ENCODE data around the gene FLCN.

FLCN gene

DNA sequence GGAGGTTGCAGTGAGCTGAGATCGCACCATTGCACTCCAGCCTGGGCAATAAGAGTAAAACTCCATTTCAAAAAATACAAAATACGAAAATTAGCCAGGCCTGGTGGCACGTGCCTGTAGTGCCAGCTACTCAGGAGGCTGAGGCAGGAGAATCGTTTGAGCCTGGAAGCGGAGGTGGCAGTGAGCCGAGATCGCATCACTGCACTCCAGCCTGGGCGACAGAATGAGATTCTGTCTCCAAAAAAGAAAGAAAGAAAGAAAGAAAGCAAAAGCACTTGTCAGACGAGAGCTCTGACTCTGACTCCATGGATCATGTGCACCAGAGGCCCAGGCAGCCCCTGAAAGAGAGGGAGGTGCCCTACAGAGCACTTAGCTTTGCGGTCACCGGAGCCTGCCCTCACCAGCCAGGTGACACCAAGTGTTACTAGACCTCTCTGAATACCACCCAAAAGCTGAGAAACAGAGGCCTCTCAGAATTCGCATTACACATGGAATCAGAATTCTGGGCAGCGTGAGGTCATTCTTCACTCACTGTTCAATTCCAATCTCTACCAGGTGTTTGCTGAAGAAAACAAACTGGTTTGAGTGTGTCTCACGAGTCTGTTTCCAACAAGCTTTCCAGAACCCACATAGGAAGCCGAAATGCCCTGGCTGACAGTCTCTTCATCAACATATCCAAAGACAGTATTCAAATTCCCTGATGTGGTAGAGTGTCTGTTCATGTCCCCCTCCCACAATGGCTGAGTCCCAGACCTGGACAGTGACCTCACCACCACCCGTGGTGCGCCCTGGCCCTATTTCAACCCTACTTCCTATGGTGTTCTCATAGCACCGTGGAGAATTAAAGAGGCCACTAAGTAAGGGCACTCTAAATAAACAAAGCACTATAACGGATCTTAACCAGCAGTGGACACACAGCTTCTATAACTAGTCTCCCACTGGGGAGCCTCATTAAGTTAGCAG is 1.5 kb downstream of the FLCN start:
- peak in 1 of 2 experiments; percentile 7 for DNase-seq

DNA sequence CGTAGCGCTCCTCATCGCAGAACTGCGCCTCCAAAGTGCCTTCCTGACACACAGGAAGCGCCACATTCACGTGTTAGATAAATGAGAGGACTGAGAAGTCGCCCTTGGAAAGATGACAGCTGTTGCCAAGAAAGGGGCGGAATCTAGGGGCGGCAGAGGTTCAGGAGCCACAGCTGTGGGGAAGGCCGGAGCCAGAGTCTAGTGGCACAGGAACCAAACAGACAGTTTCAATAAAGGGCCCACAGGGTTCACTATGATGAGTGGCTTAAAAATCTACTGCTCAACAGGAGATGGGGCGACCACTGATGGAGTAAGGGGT is 4.7 kb downstream of the FLCN start:
- DNase-seq = no peak

DNA sequence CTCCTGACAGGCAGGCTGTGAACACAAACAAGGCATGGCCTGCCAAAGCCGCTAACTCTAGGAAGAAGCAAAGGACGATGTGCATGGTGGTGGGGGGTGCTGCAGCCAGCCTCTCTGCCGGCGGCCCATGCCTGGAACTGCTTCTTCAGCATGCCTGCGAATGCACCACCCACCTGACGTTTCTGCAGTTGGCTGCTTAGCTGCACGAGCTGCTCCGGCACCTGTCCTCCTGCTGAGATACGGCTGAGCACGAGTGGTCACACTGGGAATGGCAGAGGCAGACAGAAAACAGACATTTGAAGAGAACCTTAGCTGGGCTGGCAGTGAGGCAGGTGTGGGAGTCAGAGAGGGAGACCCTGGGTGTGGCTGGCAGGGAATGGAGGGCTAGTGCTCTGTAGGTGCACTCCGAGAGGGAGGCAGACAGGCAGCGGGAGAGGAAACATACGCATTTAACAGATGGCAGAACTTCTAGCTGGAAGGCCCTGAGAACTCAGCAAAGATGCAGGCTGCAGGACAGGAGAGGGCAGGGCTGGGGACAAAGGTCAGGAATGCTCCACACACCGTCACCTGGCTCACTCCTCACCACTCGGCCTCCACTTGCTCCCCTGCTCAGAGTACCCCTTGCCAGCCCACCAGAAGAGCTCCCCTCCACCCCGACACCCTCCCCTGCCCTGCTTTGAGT is 5.2 kb downstream of the FLCN start:
- DNase-seq = no peak

DNA sequence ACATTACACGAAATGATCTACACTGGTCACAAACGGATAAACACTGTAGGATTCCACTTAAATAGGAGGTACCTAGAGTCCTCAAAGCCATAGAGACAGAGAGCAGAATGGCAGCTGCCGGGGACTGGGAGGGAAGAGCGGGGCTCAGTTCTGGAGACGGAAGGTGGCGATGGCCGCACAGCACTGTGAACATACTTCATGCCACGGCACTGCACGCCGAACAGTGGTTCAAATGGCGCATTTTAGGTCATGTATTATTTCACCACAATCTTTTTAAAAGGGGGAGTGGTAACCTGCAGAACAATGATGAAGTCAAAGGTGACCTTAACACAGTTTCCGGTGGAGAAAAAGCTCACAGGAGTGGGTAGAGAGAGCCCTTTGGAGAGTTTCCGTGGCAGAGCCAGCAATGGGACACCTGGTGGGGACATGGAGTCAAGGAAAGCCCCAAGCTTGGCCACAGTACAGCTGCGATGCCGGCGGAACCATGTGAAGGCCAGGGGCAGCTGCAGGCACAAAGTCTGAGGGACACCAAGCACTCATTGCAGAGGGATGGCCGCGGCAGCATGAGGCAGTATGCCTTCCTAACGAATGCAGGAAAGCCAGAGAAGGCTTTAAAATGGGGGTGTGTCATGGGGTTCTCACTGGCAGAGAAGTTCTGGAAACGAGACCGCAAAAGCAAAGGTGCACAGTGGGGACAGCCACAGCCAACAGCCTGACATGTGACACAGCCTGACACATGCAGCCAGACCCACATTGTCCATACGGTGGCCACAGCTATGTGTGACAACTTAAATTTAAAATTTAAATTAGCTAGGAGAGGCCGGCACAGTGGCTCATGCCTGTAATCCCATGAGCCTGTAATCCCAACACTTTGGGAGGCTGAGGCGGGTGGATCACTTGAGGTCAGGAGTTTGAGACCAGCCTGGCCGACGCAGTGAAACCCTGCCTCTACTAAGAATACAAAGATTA is 7.3 kb downstream of the FLCN start:
- DNase-seq = no peak

DNA sequence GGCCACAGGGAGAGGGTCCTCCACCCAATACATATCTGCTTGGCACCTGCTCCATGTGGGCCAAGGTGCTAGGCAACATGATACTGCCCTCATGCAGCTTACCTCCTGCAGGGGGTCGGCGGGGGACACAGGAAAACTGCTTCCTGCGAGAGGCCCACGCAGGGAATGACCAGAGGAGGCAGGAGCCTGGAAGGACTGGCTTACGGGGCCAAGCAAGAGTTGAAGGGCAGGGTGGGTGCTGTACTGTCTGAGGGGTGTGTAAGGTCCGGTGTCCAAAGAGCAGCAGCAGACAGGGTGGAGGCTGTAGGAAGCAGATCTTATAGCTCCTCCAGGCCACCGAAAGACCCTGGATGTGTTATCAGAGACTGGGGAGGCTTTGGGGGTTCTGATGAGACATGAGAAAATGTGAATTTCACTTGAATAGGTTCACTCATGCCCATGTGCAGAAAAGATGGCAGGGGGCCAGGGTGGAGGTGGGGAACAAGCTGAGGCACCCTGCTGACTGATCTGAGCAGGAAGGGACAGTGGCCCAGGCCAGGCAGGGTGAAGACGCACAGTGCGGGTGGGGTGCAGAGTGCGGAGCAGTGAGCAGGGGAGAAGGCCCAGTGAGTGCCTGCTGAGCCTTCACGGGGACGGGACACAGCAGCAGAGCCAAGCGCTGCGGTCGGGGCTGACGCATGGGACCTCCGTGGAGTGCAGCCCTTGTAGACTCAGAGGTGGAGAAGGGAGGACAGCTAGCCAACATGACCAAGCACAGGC is 8.3 kb downstream of the FLCN start:
- DNase-seq = no peak

DNA sequence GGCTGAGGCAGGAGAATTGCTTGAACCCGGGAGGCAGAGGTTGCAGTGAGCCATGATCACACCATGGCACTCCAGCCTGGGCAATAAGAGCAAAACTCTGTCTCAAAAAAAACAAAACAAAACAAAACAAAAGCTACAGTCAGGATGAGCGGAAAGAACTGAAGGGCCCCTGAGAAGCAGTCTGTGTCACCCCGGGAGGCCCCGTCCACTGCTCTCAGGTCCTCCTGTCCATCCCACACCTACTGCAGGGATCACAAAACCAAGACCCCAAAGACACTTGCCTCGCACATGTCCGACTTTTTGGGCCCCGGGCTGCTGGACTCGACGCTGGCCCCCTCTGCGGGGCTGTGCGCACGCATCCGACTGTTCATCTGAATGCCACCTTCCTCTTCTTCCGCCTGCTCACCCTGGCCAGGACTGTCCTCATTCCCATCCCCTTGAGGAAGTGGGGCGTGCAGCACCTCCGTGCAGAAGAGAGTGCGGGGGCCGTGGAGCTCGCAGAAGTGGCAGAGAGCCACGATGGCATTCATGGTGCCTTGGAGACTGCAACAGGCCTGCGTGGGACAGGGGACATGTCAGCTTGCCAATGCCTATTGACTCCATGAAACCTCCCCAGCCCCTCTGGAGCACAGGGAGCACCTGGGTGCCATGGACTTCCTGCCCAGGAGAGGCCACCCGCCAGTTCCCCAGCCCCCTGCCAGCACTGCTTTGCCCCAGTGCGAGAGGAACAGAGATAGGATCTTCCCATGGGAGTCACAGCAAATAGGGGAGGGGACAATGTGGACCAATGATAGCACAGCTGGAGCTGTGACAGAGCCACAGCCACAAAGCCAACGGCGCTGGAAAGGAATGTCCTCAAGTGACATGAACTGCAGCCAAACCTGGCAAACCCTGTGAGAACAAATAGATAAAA is 9.1 kb downstream of the FLCN start:
- no peak for DNase-seq

DNA sequence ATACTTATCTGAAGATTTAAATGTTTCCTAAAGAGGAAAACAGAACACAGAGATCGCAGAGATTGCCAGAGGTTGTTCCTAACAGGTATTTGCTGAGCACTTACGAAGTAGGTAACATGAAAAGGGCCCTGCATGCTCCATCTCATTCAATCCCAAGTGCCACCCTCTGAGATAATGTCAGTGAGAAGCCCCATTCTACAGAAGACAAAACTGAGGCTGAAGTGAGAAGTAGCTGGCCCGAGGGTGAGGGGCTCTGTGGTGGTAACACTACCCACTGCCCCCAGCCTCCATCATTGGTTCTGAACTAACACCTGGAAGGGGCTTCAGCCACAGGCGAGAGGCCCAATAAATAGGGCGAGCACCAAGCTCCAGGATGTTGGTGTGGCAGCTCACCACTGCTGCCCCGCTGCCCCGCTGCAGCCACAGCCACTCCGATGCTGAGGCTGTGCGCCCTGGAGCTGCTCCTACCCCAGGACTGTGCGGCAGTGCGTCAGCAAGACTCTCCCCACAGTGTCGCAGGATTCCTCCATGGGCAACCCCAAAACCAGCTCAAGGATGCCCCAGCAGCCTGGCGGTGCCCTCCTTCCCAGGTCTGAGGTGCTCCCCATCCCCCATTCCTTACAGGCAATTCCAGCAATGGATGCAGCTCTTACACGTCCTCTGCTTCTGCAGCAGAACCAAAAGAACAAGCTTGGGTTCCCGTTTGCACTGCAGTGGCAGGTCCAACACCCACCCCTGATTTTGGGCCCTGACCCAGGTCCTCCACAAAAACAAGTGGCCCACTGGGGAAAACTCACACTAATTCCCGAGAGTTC is 10.3 kb downstream of the FLCN start:
- DNase-seq = no peak

DNA sequence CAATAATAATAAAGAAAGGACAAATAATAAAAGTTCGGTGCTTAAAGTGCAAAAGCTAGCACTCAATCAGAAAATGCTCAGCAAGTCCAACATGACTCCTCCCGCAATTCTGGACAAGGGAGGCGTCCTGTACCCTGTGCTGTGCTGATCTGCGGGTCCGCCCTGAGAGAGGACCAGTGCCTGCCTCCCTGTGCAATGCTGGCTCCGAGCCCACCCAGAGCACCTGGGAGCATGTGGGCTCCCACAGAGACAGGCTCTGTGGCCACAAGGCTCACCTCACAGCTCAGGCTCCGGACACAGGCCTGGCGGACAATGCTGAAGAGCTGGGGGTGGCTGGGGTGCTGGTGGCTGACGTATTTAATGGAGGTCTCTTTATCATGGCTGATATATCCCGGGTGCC is 11.1 kb downstream of the FLCN start:
- no peak for DNase-seq

DNA sequence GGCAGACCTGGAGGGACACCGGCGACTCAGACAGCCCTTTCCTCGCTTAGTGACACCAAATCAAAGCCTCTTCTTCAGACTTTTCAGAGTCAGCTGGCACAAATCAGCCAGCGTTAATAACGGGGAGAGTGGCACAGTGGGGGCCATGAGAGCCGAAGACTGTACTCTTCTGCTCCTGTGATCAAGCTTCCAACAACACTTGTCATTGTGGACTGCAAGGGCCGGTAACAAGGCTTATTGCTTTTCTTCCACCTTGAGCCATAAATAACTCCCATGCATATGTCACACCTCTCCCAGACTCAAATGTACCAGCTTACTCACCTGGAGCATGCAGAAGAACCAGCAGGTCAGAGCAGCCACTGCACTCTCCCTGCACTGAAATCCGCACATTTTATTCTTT is 12.8 kb downstream of the FLCN start:
- no peak for DNase-seq

DNA sequence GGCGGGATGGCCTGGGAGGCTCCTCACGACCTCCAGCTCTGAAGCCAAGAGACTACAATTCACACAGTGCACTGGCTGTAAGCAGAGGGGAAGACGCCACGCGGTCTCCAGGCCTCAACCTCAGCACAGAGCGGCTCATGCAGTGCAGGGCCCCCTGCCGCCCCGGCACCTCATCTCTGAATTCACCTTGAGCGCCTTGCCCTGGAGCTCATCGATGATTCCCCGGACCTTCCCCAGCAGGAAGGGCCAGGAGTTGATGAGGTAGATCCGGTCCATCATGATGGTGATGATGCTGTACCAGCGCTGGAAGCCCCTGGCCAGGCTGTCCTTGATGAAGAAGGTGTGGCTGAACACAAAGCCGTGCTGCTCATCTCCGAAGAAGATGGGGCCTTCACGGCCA is 13.2 kb downstream of the FLCN start:
- no peak for DNase-seq

DNA sequence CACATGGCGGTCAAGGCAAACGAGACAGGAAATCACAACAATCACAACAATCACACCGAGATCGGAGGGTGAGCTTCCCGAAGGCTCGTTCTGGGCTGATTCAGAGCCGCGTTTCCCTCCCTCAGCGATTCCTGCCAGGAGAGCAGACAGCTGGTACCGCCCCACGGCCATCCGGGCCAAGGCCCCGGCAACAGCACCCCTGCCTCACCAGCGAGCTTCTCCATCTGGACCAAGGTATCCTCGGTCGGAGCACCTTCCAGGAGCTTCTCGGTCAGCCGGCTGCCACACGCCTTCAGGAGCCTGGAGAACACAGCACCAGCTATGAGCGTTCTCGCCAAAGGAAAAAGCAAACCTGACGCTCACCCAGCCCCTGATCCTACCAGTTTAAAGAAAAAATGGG is 15.6 kb downstream of the FLCN start:
- DNase-seq = no peak

DNA sequence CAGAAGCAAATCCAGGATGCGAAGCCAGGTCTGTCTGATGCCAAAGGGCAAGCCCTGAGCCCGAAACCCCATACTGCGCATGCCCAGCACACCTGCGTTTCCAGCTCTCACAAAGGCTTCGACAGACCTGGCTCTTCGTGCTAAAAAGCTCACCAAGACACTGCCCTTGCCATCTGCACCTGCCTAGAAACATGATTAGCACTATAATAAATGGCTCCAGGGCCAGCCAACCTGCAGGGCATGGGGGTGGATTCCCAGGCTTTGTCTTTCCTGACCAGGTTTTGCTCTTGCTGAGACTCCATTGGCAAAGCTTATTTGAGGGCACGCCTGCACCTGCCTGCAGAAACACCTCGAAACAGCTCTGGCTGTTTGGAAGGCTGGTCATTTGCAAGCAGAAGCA is 16.4 kb downstream of the FLCN start:
- DNase-seq = no peak

DNA sequence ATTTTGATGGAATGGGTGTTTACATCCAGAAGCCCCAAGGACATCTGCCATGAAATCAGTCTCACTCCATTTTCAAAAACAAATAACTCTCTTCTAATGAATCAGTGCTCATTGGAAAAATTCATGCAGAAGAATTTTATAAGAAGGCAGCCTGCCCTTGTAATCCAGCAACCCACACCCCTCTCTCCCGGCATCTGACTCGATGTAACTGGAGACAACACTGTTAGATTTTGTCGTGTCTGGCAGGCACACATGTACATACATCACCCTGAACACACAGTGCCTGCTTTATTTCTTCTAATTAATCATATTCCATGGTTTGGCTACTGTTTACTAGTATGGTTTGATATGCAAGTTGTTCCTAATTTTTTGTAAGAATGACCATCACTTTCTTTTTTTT is 19.0 kb downstream of the FLCN start:
- no peak for DNase-seq

DNA sequence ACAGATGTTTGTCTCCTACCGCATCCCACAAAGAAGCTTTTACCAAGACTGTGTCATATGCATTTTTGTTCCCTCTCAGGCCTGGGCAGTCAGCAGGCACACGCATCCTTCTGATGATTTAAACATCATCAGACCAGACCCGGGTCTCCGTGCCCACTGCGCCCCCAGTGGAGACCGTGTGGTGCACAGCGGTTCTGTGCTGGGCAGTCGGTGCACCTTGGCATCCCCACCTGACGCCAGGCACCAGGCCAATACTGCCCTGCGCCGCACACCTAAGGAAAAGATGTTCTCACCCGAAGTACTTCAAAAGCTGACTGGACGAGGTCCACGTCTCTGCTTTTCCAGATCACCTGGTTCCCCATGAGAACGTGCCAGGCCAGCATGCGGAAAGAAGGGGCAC is 20.2 kb downstream of the FLCN start:
- DNase-seq = no peak

DNA sequence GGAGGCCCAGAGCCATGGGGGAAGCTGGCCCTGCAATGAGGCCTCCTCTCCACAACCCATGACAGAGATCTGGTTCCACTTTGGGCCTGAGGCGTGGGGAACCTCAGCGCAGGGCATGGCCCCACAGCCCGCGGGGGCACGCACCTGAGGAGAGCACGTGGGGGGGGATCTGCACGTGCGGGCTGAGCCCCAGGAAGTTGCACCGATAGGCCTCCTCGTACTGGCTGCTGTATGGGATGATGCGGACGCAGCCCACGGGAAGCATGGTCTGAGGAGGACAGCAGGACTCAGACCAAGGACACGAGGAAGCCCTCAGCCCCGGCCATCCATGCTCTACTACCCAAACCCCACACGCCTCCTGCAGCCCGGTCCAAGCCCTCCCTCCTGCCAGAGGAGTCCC is 20.7 kb downstream of the FLCN start:
- no peak for DNase-seq

DNA sequence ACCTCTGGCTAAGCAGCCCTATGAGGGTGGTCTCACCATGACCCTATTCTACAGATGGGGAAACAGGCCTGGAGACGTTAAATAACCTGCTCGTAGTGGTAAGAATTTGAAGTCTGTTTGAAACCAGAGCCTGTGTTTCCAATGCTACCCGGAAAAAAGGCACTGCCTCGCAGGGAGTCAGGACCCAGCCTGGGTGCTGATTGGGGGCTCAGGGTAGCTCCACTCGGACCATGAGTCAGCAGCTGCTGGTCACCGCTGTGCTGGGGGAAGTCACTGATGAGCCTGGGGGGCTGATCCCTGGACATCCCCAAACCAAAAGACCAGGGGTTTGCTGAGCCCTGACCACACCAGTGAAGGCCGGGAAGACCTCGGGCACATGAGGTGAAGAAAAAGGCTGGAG is 21.4 kb downstream of the FLCN start:
- no peak for DNase-seq

DNA sequence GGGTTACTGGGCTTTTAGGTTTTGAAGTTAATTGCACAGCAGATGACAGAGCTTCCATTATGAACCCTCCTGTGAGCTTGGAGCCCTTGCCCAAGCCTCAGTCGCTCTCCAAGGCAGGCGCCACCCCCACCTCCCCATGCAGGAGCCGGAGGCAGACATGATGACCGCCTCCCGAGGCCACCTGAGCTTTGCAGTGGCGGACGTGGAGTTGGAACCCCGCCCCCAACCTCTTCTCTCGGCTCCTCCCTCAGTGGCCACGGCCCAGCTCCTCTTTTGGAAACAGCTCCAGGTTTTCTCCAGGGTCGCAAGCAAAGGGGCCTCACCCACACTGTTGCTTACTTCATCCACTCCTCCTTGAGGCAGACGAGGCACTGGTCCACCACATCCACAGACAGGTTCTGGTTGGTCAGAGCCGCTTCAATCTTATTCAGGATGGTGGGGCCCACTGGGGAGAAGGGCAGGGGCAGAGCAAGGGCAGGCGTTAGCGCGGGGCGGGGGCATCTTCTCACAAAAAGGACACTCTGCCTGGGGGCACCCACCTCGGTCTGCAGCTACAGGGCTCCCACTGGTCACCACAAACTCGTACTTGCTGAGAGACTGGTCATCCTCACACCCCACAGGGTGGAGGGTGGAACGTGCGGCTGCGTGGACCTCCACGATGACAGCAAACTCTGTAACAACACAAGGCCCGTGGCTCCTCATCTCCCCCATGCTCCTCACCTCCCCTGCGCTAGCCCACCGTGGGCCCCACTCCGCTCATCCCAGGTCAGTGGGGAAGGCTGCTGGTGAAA is 22.1 kb downstream of the FLCN start:
- DNase-seq = no peak

DNA sequence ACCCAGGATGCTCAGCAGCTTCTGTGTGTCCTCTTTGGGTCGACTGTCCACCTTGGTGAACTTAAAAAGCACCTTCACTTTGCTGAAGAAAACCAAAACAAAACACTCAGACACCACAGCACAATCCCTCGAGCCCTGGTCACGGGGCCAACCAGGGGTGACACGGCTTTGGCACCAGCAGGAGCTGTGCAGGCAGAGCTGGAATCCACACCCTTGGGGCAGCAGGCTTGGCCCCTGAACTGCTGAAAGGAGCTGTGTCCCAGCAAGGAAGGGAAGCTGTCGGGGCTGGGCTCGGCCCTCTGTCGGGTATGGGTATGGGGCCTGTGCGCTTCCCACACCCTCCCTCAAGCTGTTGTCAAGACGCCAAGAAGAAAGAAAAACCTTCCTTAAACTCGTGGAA is 23.2 kb downstream of the FLCN start:
- DNase-seq = no peak

DNA sequence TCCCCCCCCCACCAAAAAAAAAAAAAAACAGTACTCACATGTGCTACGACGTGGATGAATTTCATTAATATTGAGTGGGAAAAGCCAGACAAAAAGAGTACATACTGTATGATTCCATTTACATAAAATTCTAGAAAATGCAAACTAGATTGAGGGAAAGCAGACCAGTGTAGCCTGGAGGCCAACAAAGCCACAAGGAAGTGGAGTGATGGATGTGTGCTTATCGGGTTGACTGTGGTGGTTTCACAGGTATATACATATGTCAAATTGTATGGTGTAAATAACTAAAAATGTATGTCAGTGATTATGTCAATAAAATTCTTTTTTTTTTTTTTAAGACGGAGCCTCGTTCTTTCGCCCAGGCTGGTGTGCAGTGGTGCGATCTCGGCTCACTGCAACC is 29.0 kb downstream of the FLCN start:
- no peak for DNase-seq

DNA sequence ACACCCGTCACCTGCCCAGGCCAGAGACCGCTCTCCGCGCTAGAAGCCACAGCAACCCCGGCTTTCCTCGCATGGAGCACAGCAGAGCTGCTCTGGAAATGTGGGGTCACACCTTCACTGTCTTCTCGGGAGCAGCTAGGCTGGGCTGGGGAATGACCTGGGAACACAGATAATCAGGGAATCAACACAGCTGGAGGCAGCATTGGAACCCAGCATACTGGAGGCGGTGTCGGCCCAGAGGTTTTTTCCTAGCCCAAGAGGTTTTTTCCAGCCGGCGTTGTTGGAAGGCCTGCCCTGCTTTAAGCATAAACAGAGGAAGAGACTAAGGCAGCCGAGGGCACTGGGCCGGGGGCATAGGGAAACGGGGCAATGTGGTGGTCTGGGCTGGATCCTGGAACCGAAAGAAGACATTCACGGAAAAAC is 30.0 kb downstream of the FLCN start:
- no peak for DNase-seq
